Ovary (tissue), 9 donors: ENCODE data around the gene BLOC1S5. TPM values are rescaled to one million over a fixed set of nuclear protein-coding genes. Genes with fewer than 3 reads are reported as not detected.
"Not testable (repeated sequence)": the region's sequence is repeated elsewhere in the genome, so short reads cannot be mapped to it uniquely, and the experiment has no call there.

Source experiments
- DNase-seq, 5 donors: peaks; one replicate each; pipeline ENCODE4 v3.0.0-alpha.2; 2019 to 2020
- H3K27ac ChIP-seq, 2 donors: fragments of 200-600 bp; one replicate each; pipeline versions ENCODE4 v1.5.1 to v1.8.0; 2019 to 2022
- H3K27me3 ChIP-seq: fragments of 200-600 bp; one replicate; pipeline ENCODE4 v1.8.0; 2022
- H3K36me3 ChIP-seq: fragments of 200-600 bp; sonication (generic); one replicate; pipeline ENCODE4 v1.5.1; 2019
- H3K4me1 ChIP-seq: one replicate; pipeline ENCODE4 v1.8.1; 2013; ENCODE audit warnings: mild to moderate bottlenecking, moderate library complexity; ENCODE audit not compliant: insufficient read depth
- H3K4me3 ChIP-seq: fragments of 200-600 bp; sonication (generic); one replicate; pipeline ENCODE4 v1.5.1; 2017
- H3K9me3 ChIP-seq, 2 donors: fragments of 200-600 bp in 1 of 2; sonication (generic) in 1 of 2; one replicate each; pipeline versions ENCODE4 v1.5.1 to v1.8.1; 2013 to 2019; ENCODE audit warnings: mild to moderate bottlenecking in 1 of 2, moderate library complexity in 1 of 2
- EP300 ChIP-seq: sonication (generic); formaldehyde crosslinking; IDR thresholded peaks from one replicate; pipeline ENCODE4 v1.6.1; 2017; ENCODE audit warnings: antibody characterized with exemption
- POLR2A ChIP-seq: fragments of 450-650 bp; IDR thresholded peaks from one replicate; pipeline ENCODE4 v1.6.1; 2017; ENCODE audit warnings: antibody characterized with exemption, mild to moderate bottlenecking, moderate library complexity
- WGBS, 3 donors: extraction: QIAGEN DNeasy Blood & Tissue Kit in 1 of 3; methylation state at CpG; one replicate each; pipeline versions ENCODE4 v1.1.5 to v1.1.7; 2013 to 2017; 5-methylcytosine and 5-hydroxymethylcytosine counted together
- intact Hi-C, 4 donors: fragments of 100-400 bp; cut with DNase I; formaldehyde crosslinking; loops; one replicate each; pipeline versions ENCODE4 v1.11.0 to v1.15.1; 2022 to 2023
- polyA plus RNA-seq, 2 donors: library from polyadenylated mRNA; stranded (reverse); fragments of 200-250 nt in 1 of 2; fragments of 350-450 nt in 1 of 2; fragmentation: Illumina TruSeq in 1 of 2; extraction: RNeasy Lipid Tissue Mini Kit (QIAGEN cat#74804) in 1 of 2; gene quantifications; one replicate each; pipeline ENCODE4 v1.2.3, GENCODE V29; 2013 to 2014
- total RNA-seq, 7 donors: library from RNA; depleted of rRNA in 2 of 7; stranded (reverse); fragments of >200 nt in 2 of 7; fragmentation: NEBNext Ultra II Directional in 3 of 7; extraction: Animal tissue kit (Norgen Biotek cat#: 25700) in 3 of 7; gene quantifications; one replicate each; pipeline versions ENCODE4 v1.1.0 to v1.2.4, GENCODE V29; 2016 to 2023
- TF ChIP-seq, protein P1 (sequence below), 3 donors: fragments of 450-650 bp in 2 of 3; fragments of 200-600 bp in 1 of 3; IDR thresholded peaks; one replicate each; pipeline versions ENCODE4 v1.5.1 to v1.8.0; 2016 to 2022; ENCODE audit warnings: antibody characterized with exemption in 3 of 3, mild to moderate bottlenecking in 1 of 3
- donor health status: DM: no; HTN: no; CAD: no; lungs with moderate emphysema.
- donor health status: DM: no; HTN: no; CAD: no.
- donor health status: Bipolar disorder and iron deficiency.
- donor health status: DM: yes; HTN: yes; CAD: no.
- donor health status: DM: no; HTN: no; CAD: no.
- donor health status: DM: yes; HTN: yes; CAD: no.

Gene BLOC1S5
- total and polyA plus RNA-seq, 9 donors = 8.8 to 21.5 (median 15.4) TPM

DNA sequence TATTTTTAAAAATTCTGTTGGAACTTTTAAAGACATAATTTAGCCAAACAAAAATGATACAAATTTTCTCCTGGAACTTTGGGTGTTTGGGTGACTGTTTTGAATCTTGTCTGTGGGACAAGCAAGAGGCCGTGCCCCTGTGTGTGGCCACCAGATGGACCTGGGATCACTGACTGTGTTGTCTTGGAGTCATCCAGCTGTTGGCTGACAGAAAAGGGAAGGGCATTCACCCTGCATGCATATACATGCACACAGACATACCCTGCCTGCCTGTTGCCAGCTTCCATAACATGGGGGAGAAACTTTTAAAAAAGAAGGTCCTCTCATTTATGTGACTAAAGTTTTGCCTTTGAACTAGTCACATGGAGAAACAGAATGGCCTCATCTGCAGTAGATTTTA lies 72.7 kb downstream of the BLOC1S5 start:
- no peak overlapping the region for H3K27ac ChIP-seq
- H3K9me3 ChIP-seq = no peaks in the 10 kb centered on the region
- no peak for DNase-seq
- 92 to 97% (median 95%) methylated on average over 1 of the region's 1 CpG for WGBS, 3 donors
- no peak overlapping the region for H3K4me3 ChIP-seq
- H3K27me3 ChIP-seq = no peaks in the 10 kb centered on the region
- H3K36me3 ChIP-seq = no peaks in the 10 kb centered on the region
- TF ChIP-seq POLR2A = no peak
- TF ChIP-seq, protein P1, sequence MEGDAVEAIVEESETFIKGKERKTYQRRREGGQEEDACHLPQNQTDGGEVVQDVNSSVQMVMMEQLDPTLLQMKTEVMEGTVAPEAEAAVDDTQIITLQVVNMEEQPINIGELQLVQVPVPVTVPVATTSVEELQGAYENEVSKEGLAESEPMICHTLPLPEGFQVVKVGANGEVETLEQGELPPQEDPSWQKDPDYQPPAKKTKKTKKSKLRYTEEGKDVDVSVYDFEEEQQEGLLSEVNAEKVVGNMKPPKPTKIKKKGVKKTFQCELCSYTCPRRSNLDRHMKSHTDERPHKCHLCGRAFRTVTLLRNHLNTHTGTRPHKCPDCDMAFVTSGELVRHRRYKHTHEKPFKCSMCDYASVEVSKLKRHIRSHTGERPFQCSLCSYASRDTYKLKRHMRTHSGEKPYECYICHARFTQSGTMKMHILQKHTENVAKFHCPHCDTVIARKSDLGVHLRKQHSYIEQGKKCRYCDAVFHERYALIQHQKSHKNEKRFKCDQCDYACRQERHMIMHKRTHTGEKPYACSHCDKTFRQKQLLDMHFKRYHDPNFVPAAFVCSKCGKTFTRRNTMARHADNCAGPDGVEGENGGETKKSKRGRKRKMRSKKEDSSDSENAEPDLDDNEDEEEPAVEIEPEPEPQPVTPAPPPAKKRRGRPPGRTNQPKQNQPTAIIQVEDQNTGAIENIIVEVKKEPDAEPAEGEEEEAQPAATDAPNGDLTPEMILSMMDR (IDR thresholded peaks at IDR 0.05) = no peak
- no peak for TF ChIP-seq EP300
- H3K4me1 ChIP-seq = peaks cover 3% of the 10 kb centered on the region
- intact Hi-C loops = loop anchor here in 2 of 4 donors (5.0 to 10.0 kb wide), 2 partner anchors 264 to 267 kb away; partner anchors contain the start of gene BMP6 (in 2 of the 2)

DNA sequence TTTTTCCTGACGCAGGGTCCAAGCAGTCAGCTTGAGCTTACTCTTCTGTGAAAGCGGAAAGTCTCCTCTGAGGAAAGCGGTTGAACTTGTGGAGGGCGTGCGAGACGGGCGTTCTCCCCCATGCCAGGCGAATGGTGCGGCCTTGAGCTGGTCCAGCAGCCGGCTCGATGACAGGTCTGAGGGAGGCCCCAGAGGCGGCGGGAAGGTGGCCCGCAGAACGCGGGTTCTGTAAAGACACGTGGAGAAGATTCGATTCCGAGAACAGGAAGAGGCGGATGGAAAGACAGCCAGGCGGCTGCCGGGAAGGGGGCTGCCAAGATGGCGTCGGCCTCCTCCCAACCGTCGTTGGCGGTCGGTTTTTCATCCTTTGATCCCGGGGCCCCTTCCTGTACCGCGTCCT lies 78.0 kb downstream of the BLOC1S5 start:
- H3K27ac ChIP-seq = no peak overlapping the region
- H3K27me3 ChIP-seq = no peaks in the 10 kb centered on the region
- no peaks in the 10 kb centered on the region for H3K4me1 ChIP-seq
- H3K4me3 ChIP-seq = no peak overlapping the region
- TF ChIP-seq EP300 (no peak), POLR2A (no peak)
- TF ChIP-seq, protein P1 (IDR thresholded peaks at IDR 0.05) = no peak
- no peak for DNase-seq
- intact Hi-C loops = loop anchor here in 1 of 4 donors (5.0 kb wide), 2 partner anchors 74 to 259 kb away; partner anchors contain the start of genes BMP6 and TXNDC5
- WGBS, 3 donors = 90 to 93% (median 90%) methylated on average over 31 of the region's 31 CpGs
- no peaks in the 10 kb centered on the region for H3K9me3 ChIP-seq
- no peaks in the 10 kb centered on the region for H3K36me3 ChIP-seq

DNA sequence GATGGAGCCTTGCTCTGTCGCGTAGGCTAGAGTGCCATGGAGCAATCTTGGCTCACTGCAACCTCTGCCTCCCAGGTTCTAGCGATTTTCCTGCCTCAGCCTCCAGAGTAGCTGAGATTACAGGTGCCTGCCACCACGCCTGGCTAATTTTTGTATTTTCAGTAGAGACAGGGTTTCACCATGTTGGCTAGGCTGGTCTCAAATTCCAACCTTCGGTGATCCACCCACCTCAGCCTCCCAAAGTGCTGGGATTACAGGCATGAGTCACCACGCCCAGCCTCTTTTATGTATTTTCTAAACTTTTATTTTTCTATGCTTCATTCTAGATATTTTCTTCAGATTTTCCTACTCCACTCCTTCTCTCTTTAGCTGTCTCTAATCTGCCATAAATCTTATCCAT lies 80.2 kb downstream of the BLOC1S5 start:
- H3K9me3 ChIP-seq, H3K4me3 ChIP-seq, intact Hi-C loops, H3K27me3 ChIP-seq, H3K4me1 ChIP-seq, DNase-seq, H3K36me3 ChIP-seq, H3K27ac ChIP-seq: not testable (repeated sequence)
- 76 to 82% (median 77%) methylated on average over 6 of the region's 6 CpGs for WGBS, 3 donors

DNA sequence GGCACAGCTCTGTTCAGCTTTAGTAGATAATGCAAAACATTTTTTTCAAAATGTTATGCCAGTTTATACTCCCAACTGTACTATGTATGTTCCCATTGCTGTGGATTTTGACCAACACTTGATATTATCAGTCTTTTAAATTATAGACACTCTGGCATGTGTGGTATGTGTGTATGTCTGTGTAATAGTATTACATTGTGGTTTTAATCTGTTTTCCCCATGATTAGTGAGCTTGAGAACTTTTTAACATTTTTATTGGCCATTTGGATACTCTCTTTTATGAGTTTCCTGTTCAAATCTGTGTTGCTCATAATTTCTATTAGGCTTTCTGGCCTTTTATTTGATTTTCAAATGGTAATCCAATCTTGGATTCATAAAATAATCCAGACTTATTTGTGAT lies 84.4 kb downstream of the BLOC1S5 start:
- Histone ChIP-seq H3K27ac (no peak overlapping the region), H3K4me1 (peaks cover 5% of the 10 kb centered on the region), H3K9me3 (no peaks in the 10 kb centered on the region), H3K27me3 (no peaks in the 10 kb centered on the region), H3K4me3 (no peak overlapping the region), H3K36me3 (no peaks in the 10 kb centered on the region)
- DNase-seq = no peak
- intact Hi-C loops = no loop called here
- TF ChIP-seq POLR2A (no peak), EP300 (no peak)
- TF ChIP-seq, protein P1 (IDR thresholded peaks at IDR 0.05) = no peak

DNA sequence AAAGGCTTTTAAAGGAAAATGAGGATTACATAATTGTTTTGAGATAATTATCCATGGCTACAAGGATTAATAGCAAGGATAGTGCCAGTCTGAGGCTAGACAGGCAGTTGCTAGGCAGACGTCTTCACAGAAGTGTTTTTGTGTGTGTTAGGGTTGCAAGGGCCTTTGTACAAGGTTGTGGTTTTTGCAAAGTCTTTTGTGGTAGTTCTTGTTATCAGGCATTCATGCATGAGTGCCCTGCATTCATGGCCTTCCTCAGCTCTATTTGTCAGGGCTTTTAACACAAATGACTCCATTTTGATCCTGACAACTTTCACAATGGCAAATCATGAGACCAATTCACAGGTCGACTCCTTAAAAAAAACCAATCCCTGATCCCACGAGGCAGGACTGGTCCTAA lies 85.5 kb downstream of the BLOC1S5 start:
- no peaks in the 10 kb centered on the region for H3K27me3 ChIP-seq
- TF ChIP-seq POLR2A (no peak), EP300 (no peak)
- TF ChIP-seq, protein P1 (IDR thresholded peaks at IDR 0.05) = no peak
- no peaks in the 10 kb centered on the region for H3K36me3 ChIP-seq
- no peak for DNase-seq
- no peak overlapping the region for H3K4me3 ChIP-seq
- H3K4me1 ChIP-seq = peaks cover 8% of the 10 kb centered on the region
- H3K27ac ChIP-seq = no peak overlapping the region
- H3K9me3 ChIP-seq = no peaks in the 10 kb centered on the region
- intact Hi-C loops = no loop called here
- WGBS, 3 donors = 84 to 90% (median 87%) methylated on average over 3 of the region's 3 CpGs
